Gastrocnemius medialis (tissue), 4 donors: ENCODE results near the gene NR1I2.

Experiments
- CTCF ChIP-seq, 5 experiments: fragments of 450-650 bp in 3 of 5; fragments of 200-600 bp in 2 of 5; sonication (generic) in 2 of 5; IDR thresholded peaks in 4 of 5; conservative IDR thresholded peaks in 1 of 5; 1 replicate in 4 of 5; 2 replicates in 1 of 5; pipeline ENCODE4 v1.5.1; 2016 to 2019; ENCODE audit warnings: antibody characterized with exemption in 5 of 5, mild to moderate bottlenecking in 3 of 5, moderate library complexity in 3 of 5
- POLR2A ChIP-seq, 2 donors: fragments of 450-650 bp; IDR thresholded peaks; one replicate each; pipeline ENCODE4 v1.6.1; 2017; ENCODE audit warnings: antibody characterized with exemption in 2 of 2, mild to moderate bottlenecking in 2 of 2, moderate library complexity in 2 of 2

- TF ChIP-seq CTCF (IDR thresholded peaks at IDR 0.05 in 4 of 5, conservative IDR thresholded peaks at IDR 0.05 in 1 of 5) (no peak), POLR2A (IDR thresholded peaks at IDR 0.05) (no peak)
Measured at GRCh38 chr3:119831941-119832371, 50.1 kb downstream of the NR1I2 start.
